Measurements from ENCODE around the gene SDCCAG8. TPM values are rescaled to one million over a fixed set of nuclear protein-coding genes. Genes with fewer than 3 reads are reported as not detected.

The SDCCAG8 gene
- total RNA-seq, 1 experiment from 2014 or later, result 17.2 TPM

- H3K27ac ChIP-seq, result no peak overlapping the region
Measured at GRCh38 chr1:243496187-243496646, 240.4 kb downstream of the SDCCAG8 start.

GRCh38 chr1:243496806-243497205 is 241.0 kb downstream of the SDCCAG8 start:
- Histone ChIP-seq H3K36me3 (peaks cover 3% of the 10 kb centered on the region; the same call in 1 of the 2 replicates), H3K4me3 (no peak overlapping the region), H3K9me3 (replicated peaks) (no peaks in the 10 kb centered on the region), H3K27ac (no peak overlapping the region), H3K4me1 (replicated peaks) (no peaks in the 10 kb centered on the region), H3K27me3 (replicated peaks) (no peaks in the 10 kb centered on the region)
- no peak for DNase-seq (ENCODE audit: low read depth in 1 of 2, low spot score in 2 of 2)

More at GRCh38 chr1:243496187-243496646, 240.4 kb downstream of the SDCCAG8 start:
- no peaks in the 10 kb centered on the region for H3K27me3 ChIP-seq (replicated peaks)
- H3K4me1 ChIP-seq (replicated peaks), result no peaks in the 10 kb centered on the region
- peaks cover 3% of the 10 kb centered on the region; the same call in 1 of the 2 replicates for H3K36me3 ChIP-seq
- no peak overlapping the region for H3K4me3 ChIP-seq
- no peaks in the 10 kb centered on the region for H3K9me3 ChIP-seq (replicated peaks)
- DNase-seq (ENCODE audit: low read depth in 1 of 2, low spot score in 2 of 2), result no peak

GRCh38 chr1:243497939-243498681 is 242.3 kb downstream of the SDCCAG8 start:
- peaks cover 3% of the 10 kb centered on the region for H3K36me3 ChIP-seq
- no peak for DNase-seq (ENCODE audit: low read depth in 1 of 2, low spot score in 2 of 2)
- H3K4me1 ChIP-seq (replicated peaks), result no peaks in the 10 kb centered on the region
- no peaks in the 10 kb centered on the region for H3K27me3 ChIP-seq (replicated peaks)
- H3K27ac ChIP-seq, result no peak overlapping the region
- H3K9me3 ChIP-seq (replicated peaks), result no peaks in the 10 kb centered on the region
- no peak overlapping the region for H3K4me3 ChIP-seq

GRCh38 chr1:243499248-243499647 is 243.4 kb downstream of the SDCCAG8 start:
- Histone ChIP-seq H3K4me3 (no peak overlapping the region), H3K27ac (no peak overlapping the region), H3K9me3 (replicated peaks) (no peaks in the 10 kb centered on the region), H3K36me3 (peaks cover 3% of the 10 kb centered on the region), H3K4me1 (replicated peaks) (no peaks in the 10 kb centered on the region), H3K27me3 (replicated peaks) (no peaks in the 10 kb centered on the region)
- DNase-seq (ENCODE audit: low read depth in 1 of 2, low spot score in 2 of 2), result no peak

- Histone ChIP-seq H3K9me3 (replicated peaks) (no peaks in the 10 kb centered on the region), H3K4me3 (no peak overlapping the region), H3K27ac (no peak overlapping the region), H3K36me3 (peaks cover 5% of the 10 kb centered on the region), H3K4me1 (replicated peaks) (no peaks in the 10 kb centered on the region), H3K27me3 (replicated peaks) (no peaks in the 10 kb centered on the region)
- DNase-seq (ENCODE audit: low read depth in 1 of 2, low spot score in 2 of 2), result no peak
Measured at GRCh38 chr1:243499711-243500110, 243.9 kb downstream of the SDCCAG8 start.

- Histone ChIP-seq H3K9me3 (replicated peaks) (no peaks in the 10 kb centered on the region), H3K27ac (no peak overlapping the region)
Measured at GRCh38 chr1:243500512-243500911, 244.7 kb downstream of the SDCCAG8 start.

GRCh38 chr1:243501002-243501401 is 245.2 kb downstream of the SDCCAG8 start:
- Histone ChIP-seq H3K4me1 (replicated peaks) (no peaks in the 10 kb centered on the region), H3K27ac (no peak overlapping the region), H3K4me3 (no peak overlapping the region), H3K27me3 (replicated peaks) (no peaks in the 10 kb centered on the region), H3K9me3 (replicated peaks) (no peaks in the 10 kb centered on the region), H3K36me3 (peaks cover 18% of the 10 kb centered on the region)
- no peak for DNase-seq (ENCODE audit: low read depth in 1 of 2, low spot score in 2 of 2)

More at GRCh38 chr1:243500512-243500911, 244.7 kb downstream of the SDCCAG8 start:
- Histone ChIP-seq H3K36me3 (peaks cover 13% of the 10 kb centered on the region), H3K4me3 (no peak overlapping the region), H3K27me3 (replicated peaks) (no peaks in the 10 kb centered on the region), H3K4me1 (replicated peaks) (no peaks in the 10 kb centered on the region)
- no peak for DNase-seq (ENCODE audit: low read depth in 1 of 2, low spot score in 2 of 2)

GRCh38 chr1:243503155-243503554 is 247.3 kb downstream of the SDCCAG8 start:
- Histone ChIP-seq H3K27me3 (replicated peaks) (no peaks in the 10 kb centered on the region), H3K9me3 (replicated peaks) (no peaks in the 10 kb centered on the region), H3K4me1 (replicated peaks) (no peaks in the 10 kb centered on the region), H3K36me3 (peaks cover 24% of the 10 kb centered on the region), H3K4me3 (no peak overlapping the region), H3K27ac (no peak overlapping the region)
- no peak for DNase-seq (ENCODE audit: low read depth in 1 of 2, low spot score in 2 of 2)

- no peaks in the 10 kb centered on the region for H3K4me1 ChIP-seq (replicated peaks)
- peaks cover 40% of the 10 kb centered on the region for H3K36me3 ChIP-seq
- no peak overlapping the region for H3K27ac ChIP-seq
- DNase-seq (ENCODE audit: low read depth in 1 of 2, low spot score in 2 of 2), result no peak
- H3K4me3 ChIP-seq, result no peak overlapping the region
- H3K27me3 ChIP-seq (replicated peaks), result no peaks in the 10 kb centered on the region
- H3K9me3 ChIP-seq (replicated peaks), result no peaks in the 10 kb centered on the region
Measured at GRCh38 chr1:243505986-243506689, 250.3 kb downstream of the SDCCAG8 start.

- Histone ChIP-seq H3K4me1 (replicated peaks) (no peaks in the 10 kb centered on the region), H3K27me3 (replicated peaks) (no peaks in the 10 kb centered on the region), H3K4me3 (no peak overlapping the region), H3K36me3 (peaks cover 49% of the 10 kb centered on the region), H3K27ac (no peak overlapping the region), H3K9me3 (replicated peaks) (no peaks in the 10 kb centered on the region)
- DNase-seq (ENCODE audit: low read depth in 1 of 2, low spot score in 2 of 2), result no peak
Measured at GRCh38 chr1:243507001-243507671, 251.3 kb downstream of the SDCCAG8 start.

- no peak overlapping the region for H3K4me3 ChIP-seq
- no peaks in the 10 kb centered on the region for H3K4me1 ChIP-seq (replicated peaks)
- peaks cover 49% of the 10 kb centered on the region for H3K36me3 ChIP-seq
- no peak overlapping the region for H3K27ac ChIP-seq
- no peak for DNase-seq (ENCODE audit: low read depth in 1 of 2, low spot score in 2 of 2)
- no peaks in the 10 kb centered on the region for H3K27me3 ChIP-seq (replicated peaks)
- H3K9me3 ChIP-seq (replicated peaks), result no peaks in the 10 kb centered on the region
Measured at GRCh38 chr1:243507672-243508302, 251.9 kb downstream of the SDCCAG8 start.

- H3K36me3 ChIP-seq, result peaks cover 49% of the 10 kb centered on the region
- DNase-seq (ENCODE audit: low read depth in 1 of 2, low spot score in 2 of 2), result no peak
- H3K4me1 ChIP-seq (replicated peaks), result no peaks in the 10 kb centered on the region
- H3K9me3 ChIP-seq (replicated peaks), result no peaks in the 10 kb centered on the region
- H3K4me3 ChIP-seq, result no peak overlapping the region
- no peak overlapping the region for H3K27ac ChIP-seq
- no peaks in the 10 kb centered on the region for H3K27me3 ChIP-seq (replicated peaks)
Measured at GRCh38 chr1:243508303-243508713, 252.5 kb downstream of the SDCCAG8 start.

- Histone ChIP-seq H3K27ac (no peak overlapping the region), H3K27me3 (replicated peaks) (no peaks in the 10 kb centered on the region), H3K36me3 (peaks cover 49% of the 10 kb centered on the region), H3K4me3 (no peak overlapping the region), H3K4me1 (replicated peaks) (peaks cover 5% of the 10 kb centered on the region), H3K9me3 (replicated peaks) (no peaks in the 10 kb centered on the region)
- no peak for DNase-seq (ENCODE audit: low read depth in 1 of 2, low spot score in 2 of 2)
Measured at GRCh38 chr1:243508943-243509342, 253.1 kb downstream of the SDCCAG8 start.

Measured in SJSA1 (cell line).